ENCODE results near the gene KCTD14.
"Not testable (repeated sequence)": the region's sequence is repeated elsewhere in the genome, so short reads cannot be mapped to it uniquely, and the experiment has no call there.

Gene KCTD14

GRCh38 chr11:78022397-78023396 is at the start of gene KCTD14:
Gene KCTD14, minus strand, starts transcription at chr11:78023276. Its CDS starts 27 bp downstream, at chr11:78023249.
- peak; percentile 54 for DNase-seq (ENCODE audit: low read depth)

GRCh38 chr11:78072455-78072854 is 49.4 kb upstream of the KCTD14 start:
- DNase-seq (ENCODE audit: low read depth), result no peak

GRCh38 chr11:78071717-78072116 is 48.6 kb upstream of the KCTD14 start:
- DNase-seq (ENCODE audit: low read depth), result no peak

- no peak for DNase-seq (ENCODE audit: low read depth)
These were observed 47.5 kb upstream of the KCTD14 start for GRCh38 chr11:78070621-78071020.

- DNase-seq (ENCODE audit: low read depth), result no peak
These were observed 46.4 kb upstream of the KCTD14 start for GRCh38 chr11:78069465-78069864.

- no peak for DNase-seq (ENCODE audit: low read depth)
These were observed 44.6 kb upstream of the KCTD14 start for GRCh38 chr11:78067704-78068103.

- DNase-seq (ENCODE audit: low read depth), result no peak
These were observed 43.4 kb upstream of the KCTD14 start for GRCh38 chr11:78066471-78066870.

- DNase-seq (ENCODE audit: low read depth), result no peak
These were observed 42.1 kb upstream of the KCTD14 start for GRCh38 chr11:78065203-78065602.

- DNase-seq (ENCODE audit: low read depth), result no peak
These were observed 40.5 kb upstream of the KCTD14 start, which contains the start of gene THRSP for GRCh38 chr11:78063440-78064181. Gene THRSP, plus strand, starts transcription at chr11:78063861. Its CDS starts 21 bp downstream, at chr11:78063882.

- no peak for DNase-seq (ENCODE audit: low read depth)
These were observed 39.6 kb upstream of the KCTD14 start for GRCh38 chr11:78062671-78063070.

GRCh38 chr11:78061921-78062311 is 38.8 kb upstream of the KCTD14 start:
- no peak for DNase-seq (ENCODE audit: low read depth)

GRCh38 chr11:78061088-78061920 is 38.2 kb upstream of the KCTD14 start:
- no peak for DNase-seq (ENCODE audit: low read depth)

- no peak for DNase-seq (ENCODE audit: low read depth)
These were observed 37.5 kb upstream of the KCTD14 start for GRCh38 chr11:78060533-78060932.

GRCh38 chr11:78059749-78060328 is 36.8 kb upstream of the KCTD14 start:
- not testable (repeated sequence) for DNase-seq (ENCODE audit: low read depth)

GRCh38 chr11:78057462-78058055 is 34.5 kb upstream of the KCTD14 start:
- DNase-seq (ENCODE audit: low read depth), result no peak

GRCh38 chr11:78056093-78056492 is 33.0 kb upstream of the KCTD14 start:
- DNase-seq (ENCODE audit: low read depth), result no peak

GRCh38 chr11:78054971-78055370 is 31.9 kb upstream of the KCTD14 start:
- DNase-seq (ENCODE audit: low read depth), result no peak

GRCh38 chr11:78050964-78051831 is 28.1 kb upstream of the KCTD14 start:
- peak; percentile 85 for DNase-seq (ENCODE audit: low read depth)

GRCh38 chr11:78049348-78049747 is 26.3 kb upstream of the KCTD14 start:
- DNase-seq (ENCODE audit: low read depth), result no peak

GRCh38 chr11:78048561-78048960 is 25.5 kb upstream of the KCTD14 start:
- DNase-seq (ENCODE audit: low read depth), result no peak

All from ELR (cell line).